Measurements from ENCODE around the gene GON4L.
"Not testable (repeated sequence)": the region's sequence is repeated elsewhere in the genome, so short reads cannot be mapped to it uniquely, and the experiment has no call there.

The GON4L gene

DNA sequence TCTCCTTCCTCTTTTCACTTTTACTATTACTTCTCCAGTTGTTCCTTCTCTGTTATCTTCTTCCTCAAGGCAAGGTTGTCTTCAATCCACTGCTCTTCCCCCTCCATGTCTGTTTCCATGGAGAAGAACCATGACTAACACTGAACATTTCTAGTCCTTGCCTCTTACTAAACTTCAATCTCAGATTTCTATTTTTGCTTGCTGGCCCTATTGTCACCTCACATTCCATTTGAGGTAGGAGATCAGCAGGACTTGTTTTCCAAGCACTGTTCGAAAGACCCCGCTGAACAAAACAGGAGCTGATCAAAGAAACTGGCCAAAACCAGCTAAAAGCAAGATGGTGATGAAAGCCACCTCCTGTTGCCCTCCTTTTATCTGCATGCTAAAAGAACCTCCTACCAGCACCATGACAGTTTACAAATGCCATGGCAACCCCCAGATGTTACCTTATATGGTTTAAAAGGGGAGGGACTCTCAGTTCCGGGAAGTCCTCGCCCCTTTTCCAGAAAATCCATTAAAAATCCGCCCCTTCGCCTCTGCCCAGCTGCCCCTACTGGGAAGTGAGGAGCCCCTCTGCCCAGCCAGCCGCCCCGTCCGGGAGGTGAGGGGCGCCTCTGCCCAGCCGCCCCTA is 22.6 kb downstream of the GON4L start:
- no peak overlapping the region for H3K4me3 ChIP-seq (ENCODE audit: insufficient read depth, low read depth, low read length)
- H3K36me3 ChIP-seq (ENCODE audit: control insufficient read depth, insufficient read depth, low read length) = no peaks in the 10 kb centered on the region
- no peaks in the 10 kb centered on the region for H3K9me3 ChIP-seq (ENCODE audit: control insufficient read depth, low read length)
- 68 to 70% methylated on average over 6 to 11 of the region's 11 CpGs for WGBS, 2 experiments
- H3K27ac ChIP-seq (ENCODE audit: insufficient read depth, low read depth, low read length, poor library complexity, severe bottlenecking) = peak overlapping the region; percentile 95
- peaks cover 5% of the 10 kb centered on the region for H3K4me1 ChIP-seq (ENCODE audit: control insufficient read depth, insufficient read depth, low read length)
- H3K27me3 ChIP-seq (ENCODE audit: control insufficient read depth, insufficient read depth, low read length, poor library complexity, severe bottlenecking) = no peaks in the 10 kb centered on the region

DNA sequence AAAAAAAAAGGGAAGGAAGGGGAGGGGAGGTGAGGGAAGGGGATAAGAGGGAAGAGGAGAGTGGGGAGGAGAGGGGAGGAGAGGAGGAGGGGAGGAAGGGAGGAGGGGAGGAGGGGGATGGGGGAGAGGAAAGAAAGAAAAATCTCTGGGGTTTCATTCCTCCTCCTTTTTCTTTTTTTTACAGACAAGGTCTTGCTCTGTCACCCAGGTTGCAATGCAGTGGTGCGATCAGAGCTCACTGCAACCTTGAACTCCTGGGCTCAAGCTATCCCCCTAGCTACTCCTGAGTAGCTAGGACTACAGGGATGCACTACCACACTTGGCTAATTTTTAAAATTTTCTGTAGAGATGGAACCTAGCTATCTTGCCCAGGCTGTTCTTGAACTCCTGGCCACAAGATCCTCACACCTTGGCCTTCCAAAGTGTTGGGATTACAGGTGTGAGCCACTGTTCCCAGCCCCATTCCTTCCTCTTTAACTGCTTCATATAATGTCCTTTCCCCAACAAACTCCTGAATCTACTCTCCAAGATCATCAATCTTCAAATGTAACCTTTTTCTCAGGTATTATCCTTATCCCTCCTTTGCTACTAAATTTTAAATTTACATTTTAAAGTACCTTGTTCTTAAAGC is 23.2 kb downstream of the GON4L start:
- H3K4me1 ChIP-seq (ENCODE audit: control insufficient read depth, insufficient read depth, low read length) = peaks cover 5% of the 10 kb centered on the region
- 88 to 91% methylated on average over 1 of the region's 1 CpG for WGBS, 2 experiments
- H3K27ac ChIP-seq (ENCODE audit: insufficient read depth, low read depth, low read length, poor library complexity, severe bottlenecking) = peak overlapping the region; percentile 95
- no peaks in the 10 kb centered on the region for H3K9me3 ChIP-seq (ENCODE audit: control insufficient read depth, low read length)
- no peaks in the 10 kb centered on the region for H3K36me3 ChIP-seq (ENCODE audit: control insufficient read depth, insufficient read depth, low read length)
- no peaks in the 10 kb centered on the region for H3K27me3 ChIP-seq (ENCODE audit: control insufficient read depth, insufficient read depth, low read length, poor library complexity, severe bottlenecking)
- no peak overlapping the region for H3K4me3 ChIP-seq (ENCODE audit: insufficient read depth, low read depth, low read length)

DNA sequence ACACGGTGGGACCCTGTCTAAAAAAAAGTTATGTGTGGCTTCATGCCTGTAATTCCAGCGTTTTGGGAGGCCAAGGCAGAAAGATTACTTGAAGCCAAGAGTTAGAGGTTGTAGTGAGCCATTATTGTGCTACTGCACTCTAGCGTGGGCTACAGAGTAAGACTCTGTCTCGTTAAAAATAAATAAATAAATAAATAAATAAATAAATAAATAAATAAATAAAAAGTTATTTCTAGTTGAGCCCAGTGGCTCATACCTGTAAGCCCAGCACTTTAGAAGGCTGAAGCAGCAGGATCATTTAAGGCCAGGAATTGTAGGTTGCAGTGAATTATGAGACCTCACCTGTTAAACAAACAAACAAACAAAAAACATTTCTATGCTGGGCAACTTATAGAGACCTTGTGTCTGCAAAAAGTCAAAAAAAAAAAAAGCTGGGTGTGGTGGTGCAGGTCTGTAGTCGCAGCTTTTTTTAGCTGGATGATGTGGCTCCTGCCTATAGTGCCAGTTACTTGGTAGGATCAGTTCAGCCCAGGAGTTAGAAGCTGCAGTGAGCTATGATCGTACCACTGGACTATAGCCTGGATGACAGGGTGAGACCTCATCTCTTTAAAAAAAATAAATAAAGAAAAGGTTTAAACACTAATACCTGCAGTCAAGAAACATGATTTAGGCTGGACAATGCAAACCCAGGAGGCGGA is 25.6 kb downstream of the GON4L start:
- peaks cover 3% of the 10 kb centered on the region for H3K36me3 ChIP-seq (ENCODE audit: control insufficient read depth, insufficient read depth, low read length)
- H3K4me3 ChIP-seq (ENCODE audit: insufficient read depth, low read depth, low read length) = no peak overlapping the region
- 93 to 97% methylated on average over 5 to 6 of the region's 7 CpGs for WGBS, 2 experiments
- no peaks in the 10 kb centered on the region for H3K9me3 ChIP-seq (ENCODE audit: control insufficient read depth, low read length)
- no peak overlapping the region for H3K27ac ChIP-seq (ENCODE audit: insufficient read depth, low read depth, low read length, poor library complexity, severe bottlenecking)
- no peaks in the 10 kb centered on the region for H3K27me3 ChIP-seq (ENCODE audit: control insufficient read depth, insufficient read depth, low read length, poor library complexity, severe bottlenecking)
- H3K4me1 ChIP-seq (ENCODE audit: control insufficient read depth, insufficient read depth, low read length) = peaks cover 5% of the 10 kb centered on the region

DNA sequence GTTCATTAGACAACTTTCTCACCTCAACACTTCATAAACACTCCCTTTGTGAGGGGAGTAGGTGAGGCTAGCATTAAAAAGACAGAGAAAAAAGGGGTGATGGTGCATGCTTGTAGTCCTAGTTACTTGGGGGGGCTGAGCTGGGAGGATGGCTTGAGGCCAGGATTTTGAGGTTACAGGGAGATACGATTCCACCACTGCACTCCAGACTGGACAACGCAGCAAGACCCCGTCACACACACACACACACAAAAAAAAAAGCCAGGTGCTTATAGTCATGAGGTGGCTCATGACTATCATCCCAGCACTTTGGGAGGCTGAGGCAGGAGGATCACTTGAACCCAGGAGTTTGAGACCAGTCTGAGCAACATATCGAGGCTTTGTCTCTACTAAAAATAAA is 29.6 kb downstream of the GON4L start:
- H3K36me3 ChIP-seq (ENCODE audit: control insufficient read depth, insufficient read depth, low read length) = peaks cover 13% of the 10 kb centered on the region
- WGBS, 2 experiments = 84 to 95% methylated on average over 4 of the region's 4 CpGs
- no peak overlapping the region for H3K27ac ChIP-seq (ENCODE audit: insufficient read depth, low read depth, low read length, poor library complexity, severe bottlenecking)
- H3K4me1 ChIP-seq (ENCODE audit: control insufficient read depth, insufficient read depth, low read length) = no peaks in the 10 kb centered on the region
- H3K27me3 ChIP-seq (ENCODE audit: control insufficient read depth, insufficient read depth, low read length, poor library complexity, severe bottlenecking) = no peaks in the 10 kb centered on the region
- H3K4me3 ChIP-seq (ENCODE audit: insufficient read depth, low read depth, low read length) = no peak overlapping the region
- H3K9me3 ChIP-seq (ENCODE audit: control insufficient read depth, low read length) = no peaks in the 10 kb centered on the region

DNA sequence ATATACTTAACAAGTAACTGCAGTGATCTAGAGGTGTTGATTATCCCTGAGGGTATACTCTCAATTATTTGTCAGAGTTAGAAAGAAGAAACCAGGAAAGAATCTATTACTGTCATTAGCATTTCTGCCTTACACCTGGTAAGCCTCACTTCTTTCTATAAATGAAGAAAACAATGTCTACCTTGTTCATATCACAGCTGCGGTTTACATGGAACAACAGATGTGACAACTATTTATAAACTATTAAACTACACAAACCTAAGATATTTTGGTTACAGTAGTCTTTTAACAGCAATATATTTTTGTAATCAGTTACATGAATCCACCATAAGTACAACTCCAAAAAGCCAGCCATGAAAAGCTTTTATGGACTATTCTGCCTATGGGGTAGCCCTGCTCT is 40.7 kb downstream of the GON4L start:
- H3K9me3 ChIP-seq (ENCODE audit: control insufficient read depth, low read length) = no peaks in the 10 kb centered on the region
- 67 to 100% methylated on average over 1 of the region's 1 CpG for WGBS, 2 experiments
- peaks cover 33% of the 10 kb centered on the region for H3K36me3 ChIP-seq (ENCODE audit: control insufficient read depth, insufficient read depth, low read length)
- H3K27me3 ChIP-seq (ENCODE audit: control insufficient read depth, insufficient read depth, low read length, poor library complexity, severe bottlenecking) = no peaks in the 10 kb centered on the region
- H3K4me3 ChIP-seq (ENCODE audit: insufficient read depth, low read depth, low read length) = no peak overlapping the region
- H3K4me1 ChIP-seq (ENCODE audit: control insufficient read depth, insufficient read depth, low read length) = no peaks in the 10 kb centered on the region
- H3K27ac ChIP-seq (ENCODE audit: insufficient read depth, low read depth, low read length, poor library complexity, severe bottlenecking) = no peak overlapping the region

DNA sequence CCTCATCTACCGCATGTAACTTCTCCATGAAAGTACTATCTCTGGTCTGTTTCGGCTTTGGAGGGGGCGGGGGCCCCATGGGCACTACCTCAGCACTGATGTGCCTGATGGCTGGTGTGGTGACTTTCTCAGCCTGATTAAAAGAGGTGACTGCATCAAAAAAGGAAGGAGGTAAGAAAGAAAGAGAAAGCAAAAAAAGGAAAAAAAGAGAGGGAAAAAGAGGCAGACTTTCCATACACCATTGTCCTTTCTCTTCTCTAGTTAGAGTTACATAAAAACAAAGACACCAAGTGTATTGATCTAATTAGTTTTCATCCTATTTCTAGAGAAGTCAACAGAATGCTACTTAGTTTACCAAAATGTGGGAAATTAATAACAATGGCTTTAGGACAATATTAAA is 43.3 kb downstream of the GON4L start:
- no peaks in the 10 kb centered on the region for H3K27me3 ChIP-seq (ENCODE audit: control insufficient read depth, insufficient read depth, low read length, poor library complexity, severe bottlenecking)
- peaks cover 19% of the 10 kb centered on the region for H3K36me3 ChIP-seq (ENCODE audit: control insufficient read depth, insufficient read depth, low read length)
- 96 to 98% methylated on average over 3 of the region's 3 CpGs for WGBS, 2 experiments
- H3K9me3 ChIP-seq (ENCODE audit: control insufficient read depth, low read length) = no peaks in the 10 kb centered on the region
- no peaks in the 10 kb centered on the region for H3K4me1 ChIP-seq (ENCODE audit: control insufficient read depth, insufficient read depth, low read length)
- no peak overlapping the region for H3K27ac ChIP-seq (ENCODE audit: insufficient read depth, low read depth, low read length, poor library complexity, severe bottlenecking)
- H3K4me3 ChIP-seq (ENCODE audit: insufficient read depth, low read depth, low read length) = no peak overlapping the region

DNA sequence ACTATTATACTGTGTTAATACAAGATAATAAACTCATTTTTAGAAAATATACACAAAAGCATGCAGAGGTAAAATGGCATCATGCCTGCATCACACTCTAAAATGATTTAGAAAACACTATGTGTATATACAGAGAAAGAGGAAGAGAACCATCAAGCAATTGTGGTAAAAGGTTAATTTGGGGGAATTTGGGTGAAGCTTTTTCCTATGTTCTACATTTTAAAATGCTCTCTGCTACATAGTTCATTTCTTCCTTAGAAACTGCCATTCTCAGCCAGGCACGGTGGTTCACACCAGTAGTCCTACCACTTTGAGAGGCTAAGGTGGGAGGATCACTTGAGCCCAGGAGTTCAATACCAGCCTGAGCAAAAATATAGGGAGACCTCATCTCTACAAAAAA is 44.1 kb downstream of the GON4L start:
- Histone ChIP-seq H3K4me1 (ENCODE audit: control insufficient read depth, insufficient read depth, low read length) (no peaks in the 10 kb centered on the region), H3K27me3 (ENCODE audit: control insufficient read depth, insufficient read depth, low read length, poor library complexity, severe bottlenecking) (no peaks in the 10 kb centered on the region), H3K9me3 (ENCODE audit: control insufficient read depth, low read length) (no peaks in the 10 kb centered on the region), H3K36me3 (ENCODE audit: control insufficient read depth, insufficient read depth, low read length) (peaks cover 19% of the 10 kb centered on the region), H3K4me3 (ENCODE audit: insufficient read depth, low read depth, low read length) (no peak overlapping the region), H3K27ac (ENCODE audit: insufficient read depth, low read depth, low read length, poor library complexity, severe bottlenecking) (no peak overlapping the region)
- WGBS, 2 experiments = 83 to 96% methylated on average over 1 of the region's 1 CpG

DNA sequence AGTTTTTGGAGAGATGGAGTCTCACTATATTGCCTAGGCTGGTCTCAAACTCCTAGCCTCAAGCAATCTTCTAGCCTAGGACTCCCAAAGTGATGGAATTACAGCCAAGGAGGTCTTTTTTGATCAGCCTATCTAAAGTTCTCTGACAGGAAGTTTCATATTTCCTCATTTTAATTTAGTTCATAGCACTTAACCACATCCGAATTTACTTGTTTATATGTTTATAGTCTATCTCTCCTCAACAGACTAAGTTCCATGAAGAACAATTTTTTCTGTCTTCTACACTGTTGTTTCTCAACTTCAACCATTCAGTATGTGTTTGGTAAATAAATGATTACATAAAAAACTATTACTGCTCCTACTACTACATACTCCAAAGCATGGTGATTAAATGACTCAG is 47.9 kb downstream of the GON4L start:
- no peaks in the 10 kb centered on the region for H3K4me1 ChIP-seq (ENCODE audit: control insufficient read depth, insufficient read depth, low read length)
- H3K4me3 ChIP-seq (ENCODE audit: insufficient read depth, low read depth, low read length) = no peak overlapping the region
- WGBS, 2 experiments = 92 to 100% methylated on average over 1 of the region's 1 CpG
- H3K36me3 ChIP-seq (ENCODE audit: control insufficient read depth, insufficient read depth, low read length) = peaks cover 25% of the 10 kb centered on the region
- no peaks in the 10 kb centered on the region for H3K27me3 ChIP-seq (ENCODE audit: control insufficient read depth, insufficient read depth, low read length, poor library complexity, severe bottlenecking)
- H3K9me3 ChIP-seq (ENCODE audit: control insufficient read depth, low read length) = no peaks in the 10 kb centered on the region
- no peak overlapping the region for H3K27ac ChIP-seq (ENCODE audit: insufficient read depth, low read depth, low read length, poor library complexity, severe bottlenecking)

DNA sequence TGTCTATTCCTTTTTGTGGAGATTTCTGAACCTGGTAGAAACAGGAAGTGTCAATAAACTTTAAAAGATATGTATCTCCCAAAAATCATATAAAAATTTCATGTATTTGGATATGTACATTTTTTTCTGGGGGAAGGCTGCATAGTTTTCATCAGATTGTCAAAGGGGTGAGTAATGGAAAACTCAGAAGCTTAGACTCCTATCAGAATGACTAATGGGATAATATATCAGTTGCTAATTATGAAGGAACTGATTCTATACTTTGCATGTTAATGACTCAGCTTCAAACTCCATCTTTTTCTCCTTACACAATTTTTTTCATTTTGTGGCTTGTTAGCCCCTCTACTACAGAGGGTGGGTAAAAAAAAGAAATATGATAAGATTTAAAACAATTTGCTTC is 55.9 kb downstream of the GON4L start:
- Histone ChIP-seq H3K9me3 (ENCODE audit: control insufficient read depth, low read length) (no peaks in the 10 kb centered on the region), H3K4me3 (ENCODE audit: insufficient read depth, low read depth, low read length) (no peak overlapping the region), H3K27me3 (ENCODE audit: control insufficient read depth, insufficient read depth, low read length, poor library complexity, severe bottlenecking) (no peaks in the 10 kb centered on the region), H3K27ac (ENCODE audit: insufficient read depth, low read depth, low read length, poor library complexity, severe bottlenecking) (no peak overlapping the region), H3K4me1 (ENCODE audit: control insufficient read depth, insufficient read depth, low read length) (no peaks in the 10 kb centered on the region), H3K36me3 (ENCODE audit: control insufficient read depth, insufficient read depth, low read length) (peaks cover 20% of the 10 kb centered on the region)

DNA sequence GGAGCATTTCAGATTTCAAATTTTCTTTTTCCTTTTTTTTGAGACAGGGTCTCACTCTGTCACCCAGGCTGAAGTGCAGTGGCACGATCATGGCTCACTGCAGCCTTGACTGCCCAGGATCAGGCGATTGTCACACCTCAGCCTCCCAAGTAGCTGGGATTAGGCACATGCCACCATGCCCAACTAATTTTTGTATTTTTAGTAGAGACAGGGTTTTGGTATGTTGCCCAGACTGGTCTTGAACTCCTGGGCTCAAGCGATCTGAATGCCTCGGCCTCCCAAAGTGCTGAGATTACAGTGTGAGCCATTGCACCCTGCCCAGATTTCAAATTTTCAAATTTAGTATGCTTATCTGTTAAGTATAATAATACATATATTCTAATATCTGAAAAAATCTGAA is 61.4 kb downstream of the GON4L start:
- not testable (repeated sequence) for H3K27ac ChIP-seq (ENCODE audit: insufficient read depth, low read depth, low read length, poor library complexity, severe bottlenecking); H3K4me3 ChIP-seq (ENCODE audit: insufficient read depth, low read depth, low read length); H3K4me1 ChIP-seq (ENCODE audit: control insufficient read depth, insufficient read depth, low read length); H3K27me3 ChIP-seq (ENCODE audit: control insufficient read depth, insufficient read depth, low read length, poor library complexity, severe bottlenecking); H3K9me3 ChIP-seq (ENCODE audit: control insufficient read depth, low read length)
- WGBS, 2 experiments = 85 to 90% methylated on average over 4 of the region's 4 CpGs
- peaks cover 19% of the 10 kb centered on the region for H3K36me3 ChIP-seq (ENCODE audit: control insufficient read depth, insufficient read depth, low read length)
